Renal cortex interstitium (tissue), 15 donors: ENCODE results near the gene TULP4. TPM values are rescaled to one million over a fixed set of nuclear protein-coding genes. Genes with fewer than 3 reads are reported as not detected.

Source experiments
- DNase-seq, 11 donors: peaks; one replicate each; pipeline ENCODE4 v3.0.0-alpha.2; 2013; ENCODE audit warnings: low read depth in 9 of 11, low spot score in 4 of 11; ENCODE audit errors: extremely low read depth in 1 of 11
- long read RNA-seq, 16 experiments: transcript quantifications; one replicate each; lab custom pipeline, GENCODE V29; 2026
- polyA plus RNA-seq, 3 donors: library from polyadenylated mRNA; unstranded; fragments of 120-200 nt; gene quantifications; one replicate each; pipeline ENCODE4 v1.2.1, GENCODE V29; 2013; ENCODE audit not compliant: insufficient read length in 3 of 3

The TULP4 gene, protein sequence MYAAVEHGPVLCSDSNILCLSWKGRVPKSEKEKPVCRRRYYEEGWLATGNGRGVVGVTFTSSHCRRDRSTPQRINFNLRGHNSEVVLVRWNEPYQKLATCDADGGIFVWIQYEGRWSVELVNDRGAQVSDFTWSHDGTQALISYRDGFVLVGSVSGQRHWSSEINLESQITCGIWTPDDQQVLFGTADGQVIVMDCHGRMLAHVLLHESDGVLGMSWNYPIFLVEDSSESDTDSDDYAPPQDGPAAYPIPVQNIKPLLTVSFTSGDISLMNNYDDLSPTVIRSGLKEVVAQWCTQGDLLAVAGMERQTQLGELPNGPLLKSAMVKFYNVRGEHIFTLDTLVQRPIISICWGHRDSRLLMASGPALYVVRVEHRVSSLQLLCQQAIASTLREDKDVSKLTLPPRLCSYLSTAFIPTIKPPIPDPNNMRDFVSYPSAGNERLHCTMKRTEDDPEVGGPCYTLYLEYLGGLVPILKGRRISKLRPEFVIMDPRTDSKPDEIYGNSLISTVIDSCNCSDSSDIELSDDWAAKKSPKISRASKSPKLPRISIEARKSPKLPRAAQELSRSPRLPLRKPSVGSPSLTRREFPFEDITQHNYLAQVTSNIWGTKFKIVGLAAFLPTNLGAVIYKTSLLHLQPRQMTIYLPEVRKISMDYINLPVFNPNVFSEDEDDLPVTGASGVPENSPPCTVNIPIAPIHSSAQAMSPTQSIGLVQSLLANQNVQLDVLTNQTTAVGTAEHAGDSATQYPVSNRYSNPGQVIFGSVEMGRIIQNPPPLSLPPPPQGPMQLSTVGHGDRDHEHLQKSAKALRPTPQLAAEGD (N-terminal part only)
- 10 to 100 TPM; 21.1 to 21.8 (median 21.8) TPM for polyA plus RNA-seq
- long read RNA-seq, donor 1 = 0 reads
- long read RNA-seq, donor 2, partial matches to known transcripts = 0 of 3 reads
- long read RNA-seq, donor 2, other reads (novel, unspliced or antisense) = 0 of 3 reads
- long read RNA-seq, donor 3, full-length matches to known transcripts = 1 of 1 reads
- long read RNA-seq, donor 3, partial matches to known transcripts = 0 of 1 reads
- long read RNA-seq, donor 3, other reads (novel, unspliced or antisense) = 0 of 1 reads
- long read RNA-seq, donor 4, partial matches to known transcripts = 0 of 1 reads
- long read RNA-seq, donor 4, other reads (novel, unspliced or antisense) = 0 of 1 reads
- long read RNA-seq, donor 5 = 0 reads
- long read RNA-seq, donor 6, partial matches to known transcripts = 0 of 2 reads
- long read RNA-seq, donor 6, other reads (novel, unspliced or antisense) = 0 of 2 reads
- long read RNA-seq, donor 7, partial matches to known transcripts = 0 of 1 reads
- long read RNA-seq, donor 7, other reads (novel, unspliced or antisense) = 0 of 1 reads
- long read RNA-seq, donor 8 = 0 reads
- long read RNA-seq, donor 9, partial matches to known transcripts = 0 of 1 reads
- long read RNA-seq, donor 9, other reads (novel, unspliced or antisense) = 0 of 1 reads
- long read RNA-seq, donor 10, partial matches to known transcripts = 0 of 1 reads
- long read RNA-seq, donor 10, other reads (novel, unspliced or antisense) = 0 of 1 reads
- long read RNA-seq, donor 11 = 0 reads
- long read RNA-seq, donor 12 = 0 reads
- long read RNA-seq, donor 13 = 0 reads
- long read RNA-seq, donor 14 = 0 reads
- long read RNA-seq, donor 15, partial matches to known transcripts = 0 of 1 reads
- long read RNA-seq, donor 15, other reads (novel, unspliced or antisense) = 0 of 1 reads
- long read RNA-seq, donor 16, partial matches to known transcripts = 7 of 9 reads
- long read RNA-seq, donor 16, other reads (novel, unspliced or antisense) = 0 of 9 reads

DNA sequence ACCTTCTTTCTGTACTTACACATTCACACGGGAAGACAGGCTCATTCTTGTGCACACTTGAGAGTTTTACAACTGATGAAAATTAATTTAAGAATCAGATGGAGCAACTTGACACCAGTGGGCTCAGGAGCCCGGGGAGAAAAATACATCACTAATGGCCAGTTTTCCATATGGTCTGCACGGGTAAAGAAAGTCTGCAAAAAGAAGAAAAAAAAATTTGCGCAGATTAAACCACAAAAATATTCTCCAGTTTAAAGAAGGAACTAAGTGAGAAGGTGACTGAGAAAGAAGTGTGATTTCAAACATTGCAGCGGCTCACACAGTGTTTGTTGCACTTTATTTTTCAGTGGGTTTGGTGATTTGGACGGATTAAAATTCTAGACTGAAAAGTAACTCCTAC lies at the start of gene TULP4:
TULP4 (plus strand) TSS at position 301 of the 400 bp plus-strand sequence. CDS start 1,552 bp downstream, outside the sequence.
- DNase-seq = no peak

DNA sequence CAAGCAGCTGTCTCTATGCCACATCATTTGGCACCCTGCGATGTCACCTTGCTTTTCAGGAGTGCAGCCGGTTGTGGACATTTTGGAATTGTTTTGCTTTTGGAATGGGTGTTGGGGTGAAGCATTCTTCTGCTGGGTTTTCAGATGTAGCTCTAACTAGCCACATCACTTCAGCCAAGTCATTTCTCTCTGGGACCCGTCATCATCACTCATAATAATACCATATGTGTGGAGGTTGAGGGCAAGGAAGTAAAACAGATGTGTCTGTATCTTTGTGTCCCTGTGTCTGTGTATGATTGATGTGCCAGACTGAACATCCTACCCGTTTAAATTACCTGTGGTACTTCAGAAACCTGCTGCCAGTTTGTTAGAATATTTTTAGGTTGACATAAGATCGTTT lies 49.5 kb upstream of the TULP4 start:
- no peak for DNase-seq

DNA sequence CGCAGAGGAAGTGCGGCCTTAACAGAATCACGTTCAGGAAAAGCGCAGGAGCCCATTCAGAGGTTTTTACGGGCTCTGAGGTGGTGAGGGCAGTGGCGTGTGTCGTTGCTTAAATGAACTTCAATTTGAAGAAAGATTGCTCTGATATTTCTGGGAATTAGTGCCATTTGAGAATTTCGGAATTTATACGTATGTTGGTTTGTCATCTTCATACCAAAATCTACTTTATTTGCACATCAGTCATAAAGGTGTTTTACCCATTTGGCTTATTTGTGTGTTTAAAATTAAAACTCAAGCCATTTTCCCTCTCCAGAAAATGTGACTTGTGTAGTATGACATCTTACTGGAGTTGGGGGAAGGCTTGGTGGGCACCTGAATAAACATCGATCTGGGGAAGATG lies 48.1 kb upstream of the TULP4 start:
- DNase-seq = no peak

DNA sequence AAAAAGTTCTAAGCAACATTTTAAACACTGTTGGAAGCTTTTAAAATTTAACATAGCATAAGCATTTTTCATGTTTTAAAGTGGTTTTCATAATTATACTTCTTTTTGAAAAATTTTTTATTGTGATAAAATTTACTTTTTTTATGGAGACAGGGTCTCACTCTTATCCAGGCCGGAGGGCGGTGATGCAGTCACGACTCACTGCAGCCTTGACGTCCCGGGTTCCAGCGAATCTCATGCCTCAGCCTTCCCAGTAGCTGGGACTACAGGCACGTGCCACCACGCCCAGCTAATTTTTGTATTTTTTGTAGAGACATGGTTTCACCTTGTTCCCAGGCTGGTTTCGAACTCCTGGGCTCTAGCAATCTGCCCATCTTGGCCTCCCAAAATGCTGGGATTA lies 46.1 kb upstream of the TULP4 start:
- DNase-seq = no peak

DNA sequence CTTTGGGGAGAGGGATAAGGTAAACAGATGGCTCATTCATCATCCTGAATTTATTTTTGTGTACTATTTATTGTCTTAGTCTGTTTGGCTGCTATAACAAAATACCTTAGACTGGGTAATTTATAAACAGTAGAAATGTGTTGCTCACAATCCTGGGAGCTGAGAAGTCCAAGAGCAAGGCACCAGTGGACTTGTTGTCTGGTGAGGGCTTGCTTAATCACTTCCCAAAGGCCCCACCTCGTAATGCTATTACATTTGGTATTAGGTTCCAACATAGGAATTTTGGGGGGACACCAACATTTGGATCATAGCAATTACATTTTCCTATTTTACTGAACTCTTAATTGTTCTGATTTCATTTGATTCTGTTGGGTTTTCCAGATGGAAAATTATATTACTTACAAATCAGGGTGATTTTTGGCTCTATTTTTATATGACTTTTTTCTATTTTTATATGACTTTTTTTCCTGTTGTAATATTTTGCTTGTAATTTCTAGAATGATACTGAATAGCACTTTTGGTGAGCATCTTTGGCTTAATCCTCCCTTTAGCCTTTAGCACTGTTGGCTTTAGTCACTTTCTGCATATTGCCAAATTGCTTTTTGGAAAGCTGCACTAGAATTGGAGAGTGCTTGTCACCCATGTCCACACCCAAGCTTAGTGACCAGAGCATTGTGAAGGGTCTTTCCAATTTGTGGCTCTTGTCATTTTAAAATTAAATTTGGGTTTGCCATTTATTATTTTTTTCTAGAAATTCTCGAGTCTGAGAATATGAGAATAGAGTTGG lies 43.7 kb upstream of the TULP4 start:
- DNase-seq = no peak

DNA sequence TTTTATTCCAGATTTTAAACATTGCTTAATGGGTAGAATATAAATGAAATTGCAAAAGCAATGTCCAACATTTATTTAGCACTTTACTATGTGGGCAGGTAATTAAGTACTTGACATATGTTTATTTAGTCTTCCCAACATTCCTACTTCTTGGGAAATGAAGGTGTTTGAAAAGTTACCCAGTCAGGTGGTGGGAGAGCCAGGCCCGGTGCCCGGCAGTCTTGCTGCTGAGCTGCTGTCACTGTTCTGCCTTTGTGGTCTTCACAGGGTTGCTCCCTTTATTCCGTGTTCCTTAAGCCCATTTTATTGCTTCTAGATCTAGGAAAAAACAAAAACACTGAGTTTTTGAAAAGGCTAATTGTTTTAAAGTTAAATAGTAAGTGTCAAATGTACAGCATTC lies 42.6 kb upstream of the TULP4 start:
- DNase-seq = no peak

DNA sequence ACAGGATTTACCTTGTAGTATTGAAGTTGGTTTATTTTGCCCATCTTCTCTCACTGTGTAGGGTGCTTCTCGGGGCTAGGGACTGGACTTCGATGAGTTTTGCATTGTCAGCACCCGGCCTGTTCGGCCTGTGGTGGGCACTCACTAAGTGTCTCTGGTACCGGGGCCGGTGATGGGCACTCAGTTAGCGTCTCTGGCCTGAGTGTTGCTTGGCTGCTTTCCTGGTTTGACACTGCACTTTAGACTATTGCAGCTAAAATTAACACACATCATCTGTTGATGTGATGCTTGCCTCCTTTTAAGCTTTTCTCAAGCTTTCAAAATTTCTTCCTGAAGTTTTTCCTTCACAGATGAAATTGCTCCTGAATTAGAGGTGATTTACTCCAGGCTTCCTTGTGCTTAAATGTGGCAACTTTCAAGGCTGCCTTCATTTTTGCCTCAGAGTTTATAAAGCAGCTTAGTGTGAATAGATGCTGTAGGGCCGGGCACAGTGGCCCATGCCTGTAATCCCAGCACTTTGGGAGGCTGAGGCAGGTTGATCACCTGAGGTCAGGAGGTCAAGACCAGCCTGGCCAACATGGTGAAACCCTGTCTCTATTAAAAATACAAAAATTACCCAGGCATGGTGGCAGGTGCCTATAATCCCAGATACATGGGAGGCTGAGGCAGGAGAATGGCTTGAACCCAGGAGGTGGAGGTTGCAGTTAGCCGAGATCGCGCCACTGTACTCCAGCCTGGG lies 41.7 kb upstream of the TULP4 start:
- DNase-seq = no peak

DNA sequence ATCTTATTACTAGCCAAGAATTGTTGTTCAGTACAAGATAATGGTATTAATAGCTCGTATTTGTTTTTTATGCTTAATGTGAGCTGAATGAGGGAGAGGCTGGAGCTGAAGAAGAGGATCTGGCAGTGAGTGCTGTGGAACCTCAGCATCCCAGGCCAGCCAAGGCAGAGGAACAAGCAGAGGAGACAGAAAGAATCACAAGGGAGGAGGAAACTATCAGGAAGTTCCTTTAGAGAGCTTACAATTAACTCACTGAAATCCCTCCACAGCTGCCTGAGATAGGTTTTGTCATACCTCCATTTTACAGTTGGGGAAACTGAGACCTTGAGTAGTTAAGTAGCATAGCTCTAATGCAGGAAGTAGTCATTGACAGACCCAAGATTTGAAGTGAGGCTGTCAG lies 39.9 kb upstream of the TULP4 start:
- no peak for DNase-seq

DNA sequence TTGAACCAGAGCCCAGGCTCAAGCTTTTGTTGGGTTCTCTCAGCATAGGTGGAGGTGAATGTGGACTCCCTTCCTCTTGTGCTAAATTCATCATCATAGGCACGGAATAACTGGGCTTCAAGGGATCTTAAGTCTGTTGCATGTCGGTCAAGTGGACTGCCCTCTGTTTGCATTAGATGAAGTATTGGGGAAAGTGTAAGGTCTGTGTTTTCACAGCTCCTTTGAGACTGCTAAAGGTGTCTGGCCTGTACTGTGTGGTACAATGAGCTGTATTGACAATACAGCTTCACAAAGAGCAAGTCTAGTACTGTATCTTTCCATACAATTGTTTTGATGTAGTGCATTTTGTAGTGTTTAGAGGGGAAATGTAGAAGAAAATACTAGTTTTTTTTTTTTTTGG lies 34.3 kb upstream of the TULP4 start:
- no peak for DNase-seq

DNA sequence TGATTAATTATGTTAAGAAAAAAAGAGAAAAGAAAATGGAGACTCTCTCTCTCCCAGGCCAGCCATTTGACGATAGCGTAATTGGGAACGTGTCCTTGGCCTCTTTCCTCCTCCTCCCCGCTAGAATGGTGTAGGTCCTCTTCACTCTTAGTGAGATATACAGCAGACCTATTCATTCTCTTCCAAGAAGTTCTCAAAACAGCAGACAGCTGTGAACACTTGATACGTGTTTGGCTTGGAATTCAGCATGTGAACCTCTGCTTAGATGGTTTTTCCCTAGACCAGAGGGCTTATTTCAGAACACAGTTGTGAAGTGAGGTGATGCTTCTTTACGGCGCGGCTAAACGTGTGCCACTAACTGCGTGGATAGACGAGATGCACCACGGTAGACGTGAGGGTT lies 32.6 kb upstream of the TULP4 start:
- no peak for DNase-seq

DNA sequence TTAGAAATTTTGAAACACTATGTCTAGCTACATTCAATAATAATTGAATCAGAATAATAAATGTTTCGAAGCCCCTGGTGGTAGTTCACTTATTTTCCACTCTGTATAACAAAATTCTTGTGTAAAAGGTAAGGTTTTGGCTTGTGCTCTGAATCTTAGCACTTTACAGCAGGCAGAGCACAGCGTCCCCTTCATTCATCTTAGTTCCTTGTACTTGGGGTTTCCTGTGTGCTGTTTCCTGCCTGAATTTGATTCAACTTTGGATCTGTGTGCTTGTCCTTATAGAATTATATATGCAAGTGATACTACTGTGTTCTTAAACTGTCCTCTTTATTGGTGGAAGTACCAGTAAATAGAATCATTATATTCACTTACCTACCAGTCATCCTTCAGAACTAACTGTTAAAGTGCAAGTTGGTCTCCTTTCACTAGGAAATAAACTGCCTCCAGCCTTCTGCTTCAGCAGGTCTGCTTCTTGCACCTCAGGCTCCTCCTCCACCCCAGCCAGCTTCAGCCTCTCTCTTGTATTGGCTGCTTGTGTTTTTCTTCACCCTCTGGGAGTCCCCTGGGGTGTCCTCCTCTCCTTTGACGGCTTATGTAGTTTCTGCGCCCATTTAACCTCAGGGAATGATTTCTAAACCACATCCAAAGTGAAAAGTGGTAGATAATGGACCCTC lies 28.8 kb upstream of the TULP4 start:
- DNase-seq = no peak

DNA sequence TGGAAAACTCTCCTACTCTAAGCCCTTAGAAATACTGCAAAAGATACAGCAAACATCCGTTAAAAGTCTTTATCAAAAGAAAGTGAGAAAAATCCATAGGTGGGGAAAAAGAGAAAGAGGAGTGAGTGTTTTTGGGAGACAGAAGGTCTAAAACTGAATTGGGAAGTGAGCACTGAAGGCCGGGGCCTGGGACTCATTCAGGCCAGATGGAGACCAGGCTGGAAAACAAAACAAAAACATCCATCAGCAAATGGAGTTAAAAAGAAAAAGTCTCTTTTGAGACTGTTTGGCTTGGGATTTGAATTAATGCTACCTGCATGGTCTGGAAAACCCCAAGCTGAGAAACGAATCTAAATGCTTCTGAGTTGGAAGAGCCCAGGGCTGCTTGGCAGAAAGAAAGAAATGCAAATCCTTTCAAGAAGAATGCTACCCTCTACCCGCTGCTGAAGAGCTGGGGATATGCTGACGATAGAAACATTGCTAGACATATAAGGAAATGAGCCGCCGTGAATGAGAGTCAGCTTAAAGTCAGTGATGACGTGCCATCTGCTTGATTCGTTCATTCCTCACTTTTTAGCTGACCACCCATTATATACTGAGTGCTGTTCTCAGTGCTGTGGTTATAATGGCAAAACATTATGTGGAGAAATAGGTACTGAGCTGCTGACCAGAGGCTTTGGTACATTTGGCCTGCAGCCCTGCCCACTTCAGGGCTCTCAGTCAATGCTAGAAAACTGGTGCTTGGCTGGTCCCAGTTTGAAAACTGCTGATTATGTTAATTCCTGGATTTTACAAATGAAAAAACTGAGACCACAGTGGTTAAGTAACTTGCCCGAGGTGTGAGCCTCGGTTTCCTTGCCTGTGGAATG lies 28.0 kb upstream of the TULP4 start:
- peak in 1 of 11 donors; percentile 13 for DNase-seq

DNA sequence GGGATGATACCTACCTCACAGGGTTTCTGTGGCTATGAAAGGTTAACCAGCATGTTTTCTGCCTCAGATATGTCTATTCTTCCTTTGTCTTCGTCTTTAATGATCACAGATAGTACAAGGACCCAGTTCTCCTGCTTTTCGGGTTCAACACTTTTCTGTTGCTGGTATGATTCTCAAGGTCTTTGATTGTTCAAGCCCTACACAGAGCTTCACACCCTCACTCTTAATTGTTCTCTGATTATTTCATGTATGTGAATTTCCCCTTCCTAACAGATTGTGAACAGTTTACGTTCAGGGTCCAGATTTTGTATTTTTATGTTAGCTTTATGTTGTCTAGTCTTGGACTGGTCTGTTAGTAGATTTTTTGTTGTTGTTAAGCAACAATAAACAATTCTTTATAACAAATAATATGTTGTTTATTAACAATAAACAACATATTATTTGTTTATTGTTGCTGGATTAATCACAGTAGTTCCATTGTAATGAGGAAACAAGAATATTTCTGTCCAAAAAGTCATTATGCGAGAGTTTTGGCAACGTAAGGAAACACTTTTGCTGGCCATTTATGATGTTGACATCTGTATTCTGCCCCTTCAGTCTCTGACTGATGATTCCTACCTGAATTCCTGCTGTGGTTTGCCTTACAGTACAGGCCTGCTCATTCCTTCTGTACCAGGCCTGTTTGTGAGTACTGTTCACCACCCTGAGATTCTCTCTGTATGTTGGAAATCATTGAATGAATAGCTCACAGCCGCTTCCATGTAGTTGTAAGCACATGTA lies 27.2 kb upstream of the TULP4 start:
- DNase-seq = no peak

DNA sequence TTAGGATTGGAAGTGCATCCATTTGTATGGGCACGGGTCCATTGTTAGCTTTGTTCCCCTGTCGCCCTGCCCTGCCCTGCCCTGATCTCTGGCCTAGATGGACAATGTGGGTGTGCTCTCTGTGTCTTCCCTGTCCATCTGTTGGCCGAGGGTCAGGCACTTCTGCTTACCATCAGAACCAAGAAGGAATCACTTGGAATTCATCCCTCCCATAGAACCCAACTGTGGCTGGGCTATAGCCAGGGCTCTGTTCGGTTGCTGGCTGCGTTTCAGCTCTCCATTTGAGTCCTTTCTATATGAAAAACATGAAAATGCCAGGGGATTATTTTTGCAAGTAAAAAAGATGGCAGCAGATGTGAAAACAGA lies 26.6 kb upstream of the TULP4 start:
- DNase-seq = no peak

DNA sequence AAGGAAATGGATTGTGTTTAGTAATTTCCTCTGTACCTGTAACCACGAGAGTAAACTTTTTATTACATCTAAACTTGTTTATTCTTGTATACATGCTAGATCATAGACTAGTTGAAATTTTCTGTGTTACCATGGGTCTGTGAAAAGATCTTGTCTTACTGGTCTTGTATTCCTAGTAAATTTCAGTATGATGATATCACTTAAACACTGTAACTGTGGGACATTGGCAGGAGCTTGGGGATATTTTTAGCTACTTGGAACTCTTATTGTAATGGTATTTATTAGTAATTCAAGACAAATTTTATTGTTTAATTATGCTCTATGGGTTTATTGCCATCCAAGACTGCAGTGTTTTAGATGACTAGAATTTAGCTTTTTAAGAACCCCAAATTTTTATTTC lies 25.9 kb upstream of the TULP4 start:
- no peak for DNase-seq
